A549 (cell line): ENCODE data around the gene TTC33. TPM values are rescaled to one million over a fixed set of nuclear protein-coding genes. Genes with fewer than 3 reads are reported as not detected.

Experiments
- ATAC-seq, 2 experiments: fragments of 200-7000 bp in 1 of 2; fragments of >200 bp in 1 of 2; cut with Nextera tagmentation in 1 of 2; cut with Tn5 transposase in 1 of 2; 3 replicates each; pipeline versions ENCODE4 v1.8.0 to v1.9.1; 2018 to 2020; ENCODE audit warnings: mild to moderate bottlenecking in 1 of 2, moderate library complexity in 1 of 2
- CTCF ChIA-PET: fragments of 300-600 bp; sonication (Branson Sonifier 250); formaldehyde crosslinking; extraction: SDS; loops from one replicate; lab custom pipeline; 2021; ENCODE audit warnings: antibody characterized with exemption, inconsistent platforms; lab: Yijun Ruan, JAX
- POLR2A ChIA-PET: fragments of 350-600 bp; formaldehyde crosslinking; extraction: SDS; loops from one replicate; lab custom pipeline; 2021; ENCODE audit warnings: antibody characterized with exemption, inconsistent platforms; lab: Yijun Ruan, JAX
- DNase-seq, 2 experiments: peaks; one replicate each; pipeline versions ENCODE4 v3.0.0 to v3.0.0-alpha.2; 2011 to 2016; ENCODE audit warnings: low read depth in 1 of 2, low spot score in 1 of 2
- FAIRE-seq: peaks from 2 replicates; lab custom pipeline; 2011; peaks lifted over from hg19 to GRCh38; lab: Jason Lieb, UNC
- H3K27ac ChIP-seq, 2 experiments: fragments of >200 bp; sonication (Bioruptor Twin); formaldehyde crosslinking; 3 replicates each; pipeline ENCODE4 v1.5.1; 2016 to 2017
- H3K4me1 ChIP-seq: fragments of >200 bp; sonication (Bioruptor Twin); formaldehyde crosslinking; 3 replicates; pipeline ENCODE4 v1.6.1; 2016
- H3K4me2 ChIP-seq: fragments of >200 bp; sonication (Bioruptor Twin); formaldehyde crosslinking; 3 replicates; pipeline ENCODE4 v1.6.1; 2016
- H3K4me3 ChIP-seq: fragments of >200 bp; sonication (Bioruptor Twin); formaldehyde crosslinking; 3 replicates; pipeline ENCODE4 v1.5.1; 2016
- H3K9me3 ChIP-seq: fragments of >200 bp; sonication (Bioruptor Twin); formaldehyde crosslinking; 3 replicates; pipeline ENCODE4 v1.6.1; 2016
- CHD2 ChIP-seq: fragments of 150-350 bp; IDR thresholded peaks from 2 replicates; pipeline ENCODE4 v1.6.1; 2014; ENCODE audit warnings: low read length; ENCODE audit not compliant: partially characterized antibody
- GATA3 ChIP-seq: IDR thresholded peaks from 2 replicates; pipeline ENCODE4 v1.6.1; 2012; ENCODE audit warnings: borderline replicate concordance
- HDAC2 ChIP-seq: fragments of 200-600 bp; sonication (generic); IDR thresholded peaks from 2 replicates; pipeline ENCODE4 v1.6.1; 2016
- HEYL ChIP-seq: fragments of 250-450 bp; sonication (Bioruptor Pico); IDR thresholded peaks from 2 replicates; pipeline ENCODE4 v1.8.0; 2021; ENCODE audit warnings: mild to moderate bottlenecking, moderate library complexity
- JUNB ChIP-seq: fragments of >200 bp; sonication (Bioruptor Twin); formaldehyde crosslinking; IDR thresholded peaks from 2 replicates; pipeline ENCODE4 v1.6.1; 2016
- MAFK ChIP-seq: fragments of 450-650 bp; IDR thresholded peaks from 2 replicates; pipeline ENCODE4 v1.6.1; 2014; ENCODE audit not compliant: partially characterized antibody
- MAZ ChIP-seq: fragments of 150-350 bp; IDR thresholded peaks from 2 replicates; pipeline ENCODE4 v1.6.1; 2014; ENCODE audit warnings: antibody characterized with exemption, low read depth, low read length, borderline replicate concordance
- RFX5 ChIP-seq: fragments of 450-650 bp; IDR thresholded peaks from 2 replicates; pipeline ENCODE4 v1.7.1; 2014; ENCODE audit warnings: antibody characterized with exemption, mild to moderate bottlenecking, moderate library complexity
- SMC3 ChIP-seq: fragments of >200 bp; sonication (Bioruptor Twin); formaldehyde crosslinking; IDR thresholded peaks from 3 replicates; pipeline ENCODE4 v1.6.1; 2018; ENCODE audit warnings: inconsistent platforms
- ZNF302 ChIP-seq: fragments of 250-450 bp; sonication (Bioruptor Pico); IDR thresholded peaks from 2 replicates; pipeline ENCODE4 v1.9.0; 2021; ENCODE audit warnings: inconsistent platforms, mild to moderate bottlenecking, moderate library complexity
- WGBS: methylation state at CpG from one replicate; pipeline ENCODE4 v1.1.6; 2017; ENCODE audit errors: missing lambda C conversion rate; 5-methylcytosine and 5-hydroxymethylcytosine counted together
- polyA plus RNA-seq, 4 experiments: library from polyadenylated mRNA; depleted of rRNA in 3 of 4; stranded (reverse); fragments of >200 nt; fragmentation: RNase III in 1 of 4; extraction: RNeasy Plus Mini Kit Qiagen cat#74134 plus additional on column Dnase treatment in 1 of 4; gene quantifications; 2 replicates in 3 of 4; 3 replicates in 1 of 4; pipeline ENCODE4 v1.2.3, GENCODE V29; 2011 to 2017
- TF ChIP-seq, protein P1 (sequence below): fragments of >200 bp; sonication (Bioruptor Twin); formaldehyde crosslinking; IDR thresholded peaks from 3 replicates; pipeline ENCODE4 v1.6.1; 2016
- TF ChIP-seq, protein P2 (sequence below): fragments of 450-650 bp; IDR thresholded peaks from 2 replicates; pipeline ENCODE4 v1.6.1; 2014; ENCODE audit warnings: antibody characterized with exemption

TTC33 gene
- polyA plus RNA-seq, 2 of the 4 experiments (the other 2 are of a cell fraction), result 17.1 to 19.8 TPM

DNA sequence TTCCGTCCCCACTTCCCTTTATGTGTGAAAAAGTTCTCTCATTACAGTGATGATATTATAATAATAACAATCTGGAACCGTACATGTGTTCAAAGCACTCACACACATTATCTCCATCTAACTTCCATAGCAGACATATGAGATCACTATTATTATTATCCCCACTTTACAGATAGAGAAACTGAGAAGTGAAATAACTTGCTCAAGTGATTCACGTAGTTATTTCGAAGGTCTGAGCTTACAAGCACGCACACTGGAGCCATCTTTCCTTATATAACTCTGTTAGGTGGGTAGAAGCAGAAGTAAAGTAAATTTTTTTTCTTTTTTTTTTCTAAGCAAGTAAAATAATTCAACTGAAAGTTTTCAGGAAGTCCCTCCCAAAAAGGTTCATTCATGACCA lies 139.0 kb downstream of the TTC33 start:
- Histone ChIP-seq H3K27ac (no peak overlapping the region), H3K9me3 (no peaks in the 10 kb centered on the region), H3K4me3 (no peak overlapping the region), H3K4me2 (no peak overlapping the region), H3K4me1 (peaks cover 7% of the 10 kb centered on the region; the same call in 1 of the 3 replicates)
- ChIA-PET CTCF (no interaction called here), POLR2A (no interaction called here)
- FAIRE-seq (no peak), DNase-seq (no peak), ATAC-seq (no peak)
- 94% methylated on average over 5 of the region's 5 CpGs for WGBS
- TF ChIP-seq SMC3 (no peak), MAZ (no peak), RFX5 (no peak), HEYL (CRISPR knock-in tag) (no peak)
- TF ChIP-seq, protein P1, sequence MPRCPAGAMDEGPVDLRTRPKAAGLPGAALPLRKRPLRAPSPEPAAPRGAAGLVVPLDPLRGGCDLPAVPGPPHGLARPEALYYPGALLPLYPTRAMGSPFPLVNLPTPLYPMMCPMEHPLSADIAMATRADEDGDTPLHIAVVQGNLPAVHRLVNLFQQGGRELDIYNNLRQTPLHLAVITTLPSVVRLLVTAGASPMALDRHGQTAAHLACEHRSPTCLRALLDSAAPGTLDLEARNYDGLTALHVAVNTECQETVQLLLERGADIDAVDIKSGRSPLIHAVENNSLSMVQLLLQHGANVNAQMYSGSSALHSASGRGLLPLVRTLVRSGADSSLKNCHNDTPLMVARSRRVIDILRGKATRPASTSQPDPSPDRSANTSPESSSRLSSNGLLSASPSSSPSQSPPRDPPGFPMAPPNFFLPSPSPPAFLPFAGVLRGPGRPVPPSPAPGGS, result no peak

- CTCF ChIA-PET, result interaction anchor here (1.1 kb wide), 1 partner anchor 208 kb away, joined by 4 read pairs; no protein-coding TSS in a partner anchor
Measured at GRCh38 chr5:40615586-40616170, 140.1 kb downstream of the TTC33 start.

GRCh38 chr5:40614923-40615585 lies 140.7 kb downstream of the TTC33 start:
- Histone ChIP-seq H3K4me3 (no peak overlapping the region), H3K4me2 (no peak overlapping the region), H3K27ac (no peak overlapping the region)
- no peak for DNase-seq
- ChIA-PET CTCF (interaction anchor here (1.1 kb wide), 1 partner anchor 207 kb away, joined by 4 read pairs; no protein-coding TSS in a partner anchor), POLR2A (no interaction called here)
- 51% methylated on average over 3 of the region's 3 CpGs for WGBS
- TF ChIP-seq MAFK, result peak; percentile 76
- TF ChIP-seq GATA3, result no peak
- TF ChIP-seq, all 56 proteins: peak for 1
- Histone ChIP-seq H3K4me1 (peaks cover 7% of the 10 kb centered on the region; the same call in 1 of the 3 replicates), H3K9me3 (no peaks in the 10 kb centered on the region)
- no peak for ATAC-seq
- no peak for FAIRE-seq

More at GRCh38 chr5:40615586-40616170, 140.1 kb downstream of the TTC33 start:
- no peak for ATAC-seq
- FAIRE-seq, result no peak
- Histone ChIP-seq H3K4me2 (no peak overlapping the region), H3K27ac (no peak overlapping the region), H3K4me3 (no peak overlapping the region), H3K9me3 (no peaks in the 10 kb centered on the region), H3K4me1 (peaks cover 7% of the 10 kb centered on the region; the same call in 1 of the 3 replicates)
- POLR2A ChIA-PET, result no interaction called here
- WGBS, result 77% methylated on average over 4 of the region's 4 CpGs
- peak; percentile 0 for TF ChIP-seq MAFK
- TF ChIP-seq, protein P2, sequence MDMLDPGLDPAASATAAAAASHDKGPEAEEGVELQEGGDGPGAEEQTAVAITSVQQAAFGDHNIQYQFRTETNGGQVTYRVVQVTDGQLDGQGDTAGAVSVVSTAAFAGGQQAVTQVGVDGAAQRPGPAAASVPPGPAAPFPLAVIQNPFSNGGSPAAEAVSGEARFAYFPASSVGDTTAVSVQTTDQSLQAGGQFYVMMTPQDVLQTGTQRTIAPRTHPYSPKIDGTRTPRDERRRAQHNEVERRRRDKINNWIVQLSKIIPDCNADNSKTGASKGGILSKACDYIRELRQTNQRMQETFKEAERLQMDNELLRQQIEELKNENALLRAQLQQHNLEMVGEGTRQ, result no peak
- no peak for DNase-seq

DNA sequence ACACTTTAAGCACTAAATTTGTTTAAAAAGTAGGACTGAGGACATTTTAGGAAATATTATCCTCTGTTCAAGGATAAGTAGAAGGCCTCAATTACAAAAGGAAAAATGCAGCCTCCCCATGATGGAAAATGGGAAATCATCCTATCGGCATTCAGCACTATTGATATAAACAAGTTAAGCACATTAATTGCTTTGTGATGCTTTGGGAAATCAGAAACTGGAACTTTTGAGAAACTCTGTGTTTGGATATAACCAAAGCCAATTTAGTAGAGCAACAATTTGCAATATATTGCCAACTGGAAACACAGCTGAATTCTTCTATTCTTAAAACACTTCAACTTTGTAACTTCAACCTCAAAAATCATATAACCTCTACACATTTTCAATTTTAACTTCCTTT lies 141.3 kb downstream of the TTC33 start:
- H3K4me1 ChIP-seq, result peaks cover 5% of the 10 kb centered on the region; the same call in 1 of the 3 replicates
- 92% methylated on average over 1 of the region's 1 CpG for WGBS
- DNase-seq (no peak), ATAC-seq (no peak), FAIRE-seq (no peak)
- no peak overlapping the region for H3K27ac ChIP-seq
- H3K4me2 ChIP-seq, result no peak overlapping the region
- POLR2A ChIA-PET, result no interaction called here
- CTCF ChIA-PET, result interaction anchor here (1.1 kb wide), 1 partner anchor 207 kb away, joined by 4 read pairs; no protein-coding TSS in a partner anchor
- TF ChIP-seq CHD2, result no peak
- TF ChIP-seq JUNB, result 0 out of 2 replicates have a peak, but pooled peaks have one; percentile 5
- no peak overlapping the region for H3K4me3 ChIP-seq
- H3K9me3 ChIP-seq, result no peaks in the 10 kb centered on the region

DNA sequence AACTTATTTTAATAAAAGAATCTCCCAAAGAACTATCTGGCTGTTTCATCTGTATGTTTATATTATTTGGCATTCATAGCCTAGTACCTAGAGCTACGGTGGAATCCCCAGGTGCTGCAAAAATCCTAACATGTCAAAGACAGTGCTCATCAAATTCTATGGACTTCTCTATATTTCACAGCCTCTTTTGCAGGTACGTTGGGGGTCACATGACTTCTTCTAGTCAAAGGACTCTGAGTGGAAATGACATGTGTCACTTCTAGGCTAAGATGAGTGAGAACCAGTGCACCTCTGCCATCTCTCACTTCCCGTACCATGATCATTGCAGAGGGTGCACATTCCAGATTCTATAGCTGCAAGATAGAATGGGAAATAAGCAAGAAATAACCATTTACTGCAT lies 148.6 kb downstream of the TTC33 start:
- Histone ChIP-seq H3K4me1 (no peaks in the 10 kb centered on the region), H3K27ac (no peak overlapping the region), H3K4me2 (no peak overlapping the region), H3K4me3 (no peak overlapping the region), H3K9me3 (no peaks in the 10 kb centered on the region)
- DNase-seq (no peak), FAIRE-seq (no peak), ATAC-seq (no peak)
- ChIA-PET CTCF (interaction anchor here (0.6 kb wide), 1 partner anchor 420 kb away, joined by 3 read pairs; no protein-coding TSS in a partner anchor), POLR2A (no interaction called here)
- WGBS, result 65% methylated on average over 3 of the region's 3 CpGs
- TF ChIP-seq HDAC2, result no peak
- no peak for TF ChIP-seq ZNF302
